ENCODE measurements around the gene KRTAP4-4.
"Not testable (repeated sequence)": the region's sequence is repeated elsewhere in the genome, so short reads cannot be mapped to it uniquely, and the experiment has no call there.

DNA sequence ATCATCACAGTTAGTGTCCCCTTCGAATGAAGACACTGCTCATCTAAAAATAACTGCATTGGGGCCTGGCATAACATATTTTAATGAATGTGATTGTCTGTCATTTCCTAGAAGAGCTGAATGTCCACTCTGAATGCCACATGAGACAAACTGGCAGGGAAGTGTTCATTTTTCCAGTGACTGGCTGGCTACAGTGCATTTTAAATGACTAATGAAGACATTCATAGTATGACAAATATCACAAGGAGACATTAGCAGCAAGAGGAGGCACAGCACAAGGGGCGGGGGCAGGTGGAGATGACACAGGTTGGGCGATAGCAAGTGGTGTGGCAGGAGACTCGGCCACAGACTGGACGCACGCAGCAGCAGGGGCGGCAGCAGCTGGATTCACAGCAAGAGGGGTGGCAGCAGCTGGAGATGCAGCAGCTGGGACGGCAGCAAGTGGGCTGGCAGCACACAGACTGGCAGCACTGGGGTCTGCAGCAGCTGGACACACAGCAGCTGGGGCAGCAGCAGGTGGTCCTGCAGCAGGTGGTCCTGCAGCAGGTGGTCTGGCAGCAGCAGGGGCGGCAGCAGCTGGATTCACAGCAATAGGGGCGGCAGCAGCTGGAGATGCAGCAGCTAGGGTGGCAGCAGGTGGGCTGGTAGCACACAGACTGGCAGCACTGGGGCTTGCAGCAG is 11.4 kb downstream of the KRTAP4-4 start:
- not testable (repeated sequence) for TF ChIP-seq CEBPB (tag; IDR thresholded peaks at IDR 0.05); CLOCK (CRISPR knock-in tag; IDR thresholded peaks at IDR 0.05; ENCODE audit: borderline replicate concordance); SP2 (IDR thresholded peaks at IDR 0.05; ENCODE audit: extremely low read depth, low read depth, low read length, poor library complexity, severe bottlenecking); ETV6 (IDR thresholded peaks at IDR 0.05; ENCODE audit: borderline replicate concordance in 1 of 2, low read depth in 2 of 2, low read length in 1 of 2); ETV6 (CRISPR knock-in tag; IDR thresholded peaks at IDR 0.05; ENCODE audit: borderline replicate concordance); POLR2A (conservative IDR thresholded peaks at IDR 0.05); POLR2AphosphoS2 (IDR thresholded peaks at IDR 0.05; ENCODE audit: low read length); RAD21 (CRISPR knock-in tag; conservative IDR thresholded peaks at IDR 0.05 in 1 of 2, IDR thresholded peaks at IDR 0.05 in 1 of 2); EP300 (IDR thresholded peaks at IDR 0.05; ENCODE audit: low read length); SPI1 (IDR thresholded peaks at IDR 0.05; ENCODE audit: borderline replicate concordance, low read depth, low read length); ARNT (IDR thresholded peaks at IDR 0.05); CTCF (IDR thresholded peaks at IDR 0.05 in 2 of 3, conservative IDR thresholded peaks at IDR 0.05 in 1 of 3; ENCODE audit: insufficient read depth in 2 of 3, low read depth in 1 of 3, low read length in 3 of 3)
- TF ChIP-seq, protein P1, sequence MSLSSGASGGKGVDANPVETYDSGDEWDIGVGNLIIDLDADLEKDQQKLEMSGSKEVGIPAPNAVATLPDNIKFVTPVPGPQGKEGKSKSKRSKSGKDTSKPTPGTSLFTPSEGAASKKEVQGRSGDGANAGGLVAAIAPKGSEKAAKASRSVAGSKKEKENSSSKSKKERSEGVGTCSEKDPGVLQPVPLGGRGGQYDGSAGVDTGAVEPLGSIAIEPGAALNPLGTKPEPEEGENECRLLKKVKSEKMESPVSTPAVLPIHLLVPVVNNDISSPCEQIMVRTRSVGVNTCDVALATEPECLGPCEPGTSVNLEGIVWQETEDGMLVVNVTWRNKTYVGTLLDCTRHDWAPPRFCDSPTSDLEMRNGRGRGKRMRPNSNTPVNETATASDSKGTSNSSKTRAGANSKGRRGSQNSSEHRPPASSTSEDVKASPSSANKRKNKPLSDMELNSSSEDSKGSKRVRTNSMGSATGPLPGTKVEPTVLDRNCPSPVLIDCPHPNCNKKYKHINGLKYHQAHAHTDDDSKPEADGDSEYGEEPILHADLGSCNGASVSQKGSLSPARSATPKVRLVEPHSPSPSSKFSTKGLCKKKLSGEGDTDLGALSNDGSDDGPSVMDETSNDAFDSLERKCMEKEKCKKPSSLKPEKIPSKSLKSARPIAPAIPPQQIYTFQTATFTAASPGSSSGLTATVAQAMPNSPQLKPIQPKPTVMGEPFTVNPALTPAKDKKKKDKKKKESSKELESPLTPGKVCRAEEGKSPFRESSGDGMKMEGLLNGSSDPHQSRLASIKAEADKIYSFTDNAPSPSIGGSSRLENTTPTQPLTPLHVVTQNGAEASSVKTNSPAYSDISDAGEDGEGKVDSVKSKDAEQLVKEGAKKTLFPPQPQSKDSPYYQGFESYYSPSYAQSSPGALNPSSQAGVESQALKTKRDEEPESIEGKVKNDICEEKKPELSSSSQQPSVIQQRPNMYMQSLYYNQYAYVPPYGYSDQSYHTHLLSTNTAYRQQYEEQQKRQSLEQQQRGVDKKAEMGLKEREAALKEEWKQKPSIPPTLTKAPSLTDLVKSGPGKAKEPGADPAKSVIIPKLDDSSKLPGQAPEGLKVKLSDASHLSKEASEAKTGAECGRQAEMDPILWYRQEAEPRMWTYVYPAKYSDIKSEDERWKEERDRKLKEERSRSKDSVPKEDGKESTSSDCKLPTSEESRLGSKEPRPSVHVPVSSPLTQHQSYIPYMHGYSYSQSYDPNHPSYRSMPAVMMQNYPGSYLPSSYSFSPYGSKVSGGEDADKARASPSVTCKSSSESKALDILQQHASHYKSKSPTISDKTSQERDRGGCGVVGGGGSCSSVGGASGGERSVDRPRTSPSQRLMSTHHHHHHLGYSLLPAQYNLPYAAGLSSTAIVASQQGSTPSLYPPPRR (CRISPR knock-in tag; IDR thresholded peaks at IDR 0.05; ENCODE audit: borderline replicate concordance): not testable (repeated sequence)

Measured in K562 (cell line).